Testis (tissue), 2 donors: Measurements from ENCODE around the gene PTGFRN.

Experiments used
- POLR2A ChIP-seq: fragments of 450-650 bp; IDR thresholded peaks from one replicate; pipeline ENCODE4 v1.6.1; 2017; ENCODE audit warnings: antibody characterized with exemption, mild to moderate bottlenecking, moderate library complexity
- TF ChIP-seq, protein P1 (sequence below), 3 experiments: fragments of 450-650 bp in 2 of 3; fragments of 200-600 bp in 1 of 3; sonication (generic) in 1 of 3; IDR thresholded peaks; one replicate each; pipeline ENCODE4 v1.5.1; 2016 to 2019; ENCODE audit warnings: antibody characterized with exemption in 3 of 3, mild to moderate bottlenecking in 2 of 3, moderate library complexity in 1 of 3

DNA sequence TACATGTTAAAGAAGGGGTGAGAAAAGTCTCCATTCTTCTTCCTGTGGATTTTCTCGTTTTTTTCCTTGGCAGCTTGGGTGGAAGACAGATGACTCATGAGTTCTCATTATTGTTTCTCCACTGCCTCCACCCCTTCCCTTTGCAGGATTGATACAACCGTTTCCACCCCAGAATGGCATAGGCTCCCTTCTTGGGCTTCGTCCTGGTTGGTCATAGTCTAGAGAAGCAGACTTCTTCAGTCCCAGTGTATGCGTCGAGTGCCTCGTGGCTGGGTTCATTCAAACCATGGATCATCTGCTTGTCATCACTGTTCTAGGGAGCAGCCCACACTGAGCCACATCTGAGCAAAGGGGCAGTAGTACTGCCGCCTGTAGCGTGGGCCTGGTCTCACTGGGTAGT is 13.7 kb downstream of the PTGFRN start:
- no peak for TF ChIP-seq POLR2A
- TF ChIP-seq, protein P1, sequence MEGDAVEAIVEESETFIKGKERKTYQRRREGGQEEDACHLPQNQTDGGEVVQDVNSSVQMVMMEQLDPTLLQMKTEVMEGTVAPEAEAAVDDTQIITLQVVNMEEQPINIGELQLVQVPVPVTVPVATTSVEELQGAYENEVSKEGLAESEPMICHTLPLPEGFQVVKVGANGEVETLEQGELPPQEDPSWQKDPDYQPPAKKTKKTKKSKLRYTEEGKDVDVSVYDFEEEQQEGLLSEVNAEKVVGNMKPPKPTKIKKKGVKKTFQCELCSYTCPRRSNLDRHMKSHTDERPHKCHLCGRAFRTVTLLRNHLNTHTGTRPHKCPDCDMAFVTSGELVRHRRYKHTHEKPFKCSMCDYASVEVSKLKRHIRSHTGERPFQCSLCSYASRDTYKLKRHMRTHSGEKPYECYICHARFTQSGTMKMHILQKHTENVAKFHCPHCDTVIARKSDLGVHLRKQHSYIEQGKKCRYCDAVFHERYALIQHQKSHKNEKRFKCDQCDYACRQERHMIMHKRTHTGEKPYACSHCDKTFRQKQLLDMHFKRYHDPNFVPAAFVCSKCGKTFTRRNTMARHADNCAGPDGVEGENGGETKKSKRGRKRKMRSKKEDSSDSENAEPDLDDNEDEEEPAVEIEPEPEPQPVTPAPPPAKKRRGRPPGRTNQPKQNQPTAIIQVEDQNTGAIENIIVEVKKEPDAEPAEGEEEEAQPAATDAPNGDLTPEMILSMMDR (IDR thresholded peaks at IDR 0.05), result no peak
